H1 (cell line): ENCODE results near the gene SH3GL1. TPM values are rescaled to one million over a fixed set of nuclear protein-coding genes. Genes with fewer than 3 reads are reported as not detected.

Experiments used
- CHD2 ChIP-seq: IDR thresholded peaks from 2 replicates; pipeline ENCODE4 v1.6.1; 2012; ENCODE audit warnings: low read length, improper control_type of control experiment
- NANOG ChIP-seq: IDR thresholded peaks from 2 replicates; pipeline ENCODE4 v1.6.1; 2011; ENCODE audit warnings: low read length, low read depth, mild to moderate bottlenecking, inconsistent platforms; ENCODE audit not compliant: insufficient read depth, poor library complexity, severe bottlenecking
- SIX5 ChIP-seq: IDR thresholded peaks from 2 replicates; pipeline ENCODE4 v1.6.1; 2011; ENCODE audit warnings: mild to moderate bottlenecking, low read depth, low read length
- SP2 ChIP-seq: IDR thresholded peaks from 2 replicates; pipeline ENCODE4 v1.6.1; 2012; ENCODE audit warnings: mild to moderate bottlenecking, low read length, inconsistent platforms
- USF2 ChIP-seq: IDR thresholded peaks from 2 replicates; pipeline ENCODE4 v1.6.1; 2011; ENCODE audit warnings: low read length, improper control_type of control experiment
- YY1 ChIP-seq: IDR thresholded peaks from 2 replicates; pipeline ENCODE4 v1.6.1; 2011; ENCODE audit warnings: low read depth, mild to moderate bottlenecking, low read length
- polyA plus RNA-seq, 7 experiments: library from polyadenylated mRNA; depleted of rRNA in 3 of 7; stranded (reverse) in 5 of 7; unstranded in 2 of 7; fragments of >200 nt in 5 of 7; fragments of 200-250 nt in 2 of 7; gene quantifications; 1 replicate in 5 of 7; 2 replicates in 1 of 7; 4 replicates in 1 of 7; pipeline versions ENCODE4 v1.2.1 to v1.2.3, GENCODE V29; 2011 to 2013; ENCODE audit warnings: missing spikeins in 2 of 7, mixed read lengths in 2 of 7
- total RNA-seq: library from RNA; stranded (reverse); fragmentation: NEBNext Ultra II Directional; extraction: Animal tissue kit (Norgen Biotek cat#: 25700); gene quantifications from 2 replicates; pipeline ENCODE4 v1.2.1, GENCODE V29; 2021

Gene SH3GL1
- total and polyA plus RNA-seq, 2 of the 8 experiments (the other 6 are each of a cell fraction or from before 2014, with no cell fraction given): 81.5 to 102 TPM

GRCh38 chr19:4405977-4406376, 5.6 kb upstream of the SH3GL1 start (continued):
- no peak for TF ChIP-seq CHD2
- TF ChIP-seq YY1: no peak
- TF ChIP-seq SIX5: no peak
- no peak for TF ChIP-seq SP2
- TF ChIP-seq USF2: no peak
- no peak for TF ChIP-seq NANOG
